Measurements from ENCODE around the gene TENM3.

Gene TENM3

GRCh38 chr4:182678590-182678989 lies 435.4 kb downstream of the TENM3 start:
- no peak overlapping the region for H3K27ac ChIP-seq
- POLR2A ChIA-PET (ENCODE audit: low non-redundant PET) = no interaction called here
- TF ChIP-seq CTCF (conservative IDR thresholded peaks at IDR 0.05; ENCODE audit: low read depth) = no peak
- no peak for DNase-seq (ENCODE audit: low spot score)
- CTCF ChIA-PET = no interaction called here

- ChIA-PET CTCF (no interaction called here), POLR2A (ENCODE audit: low non-redundant PET) (no interaction called here)
- TF ChIP-seq CTCF (conservative IDR thresholded peaks at IDR 0.05; ENCODE audit: low read depth) = no peak
- H3K27ac ChIP-seq = no peak overlapping the region
- DNase-seq (ENCODE audit: low spot score) = no peak
Observed at GRCh38 chr4:182679533-182679932, 436.3 kb downstream of the TENM3 start.

GRCh38 chr4:182680234-182680653 lies 437.0 kb downstream of the TENM3 start:
- no peak for DNase-seq (ENCODE audit: low spot score)
- ChIA-PET CTCF (no interaction called here), POLR2A (ENCODE audit: low non-redundant PET) (no interaction called here)
- TF ChIP-seq CTCF (conservative IDR thresholded peaks at IDR 0.05; ENCODE audit: low read depth) = no peak
- no peak overlapping the region for H3K27ac ChIP-seq

- ChIA-PET POLR2A (ENCODE audit: low non-redundant PET) (no interaction called here), CTCF (no interaction called here)
- TF ChIP-seq CTCF (conservative IDR thresholded peaks at IDR 0.05; ENCODE audit: low read depth) = no peak
- no peak for DNase-seq (ENCODE audit: low spot score)
- H3K27ac ChIP-seq = no peak overlapping the region
Observed at GRCh38 chr4:182683661-182684060, 440.5 kb downstream of the TENM3 start.

GRCh38 chr4:182684796-182685195 lies 441.6 kb downstream of the TENM3 start:
- TF ChIP-seq CTCF (conservative IDR thresholded peaks at IDR 0.05; ENCODE audit: low read depth) = no peak
- DNase-seq (ENCODE audit: low spot score) = no peak
- H3K27ac ChIP-seq = no peak overlapping the region
- ChIA-PET POLR2A (ENCODE audit: low non-redundant PET) (no interaction called here), CTCF (interaction anchor here (0.7 kb wide), 1 partner anchor 544 kb away, joined by 3 read pairs; no protein-coding TSS in a partner anchor)

GRCh38 chr4:182688081-182688480 lies 444.9 kb downstream of the TENM3 start:
- TF ChIP-seq CTCF (conservative IDR thresholded peaks at IDR 0.05; ENCODE audit: low read depth) = no peak
- ChIA-PET POLR2A (ENCODE audit: low non-redundant PET) (no interaction called here), CTCF (interaction anchor here (0.7 kb wide), 1 partner anchor 17 kb away, joined by 3 read pairs; no protein-coding TSS in a partner anchor)
- no peak for DNase-seq (ENCODE audit: low spot score)
- H3K27ac ChIP-seq = no peak overlapping the region

- no peak for DNase-seq (ENCODE audit: low spot score)
- ChIA-PET POLR2A (ENCODE audit: low non-redundant PET) (no interaction called here), CTCF (no interaction called here)
- no peak overlapping the region for H3K27ac ChIP-seq
- TF ChIP-seq CTCF (conservative IDR thresholded peaks at IDR 0.05; ENCODE audit: low read depth) = no peak
Observed at GRCh38 chr4:182694551-182694950, 451.3 kb downstream of the TENM3 start.

All from RWPE1 (cell line).